Smooth muscle cell (in vitro differentiated cells): Measurements from ENCODE around the gene TBC1D16. TPM values are rescaled to one million over a fixed set of nuclear protein-coding genes. Genes with fewer than 3 reads are reported as not detected.
A peak's percentile ranks its signal among the peaks of the same experiment; 100 is the strongest.

ENCODE experiments used
- DNase-seq: peaks from one replicate; lab custom pipeline; 2025; ENCODE audit not compliant: unreplicated experiment; lab: John Stamatoyannopoulos, UW
- H2AFZ ChIP-seq: fragments of 200-600 bp; sonication (generic); 2 replicates; pipeline ENCODE4 v1.6.0; 2016; ENCODE audit warnings: antibody characterized with exemption, low read depth, mild to moderate bottlenecking
- H3F3A ChIP-seq: fragments of 200-600 bp; sonication (generic); 2 replicates; pipeline ENCODE4 v1.6.0; 2017; ENCODE audit warnings: antibody characterized with exemption, low read depth
- H3K27ac ChIP-seq: fragments of 200-600 bp; sonication (generic); 2 replicates; pipeline ENCODE4 v1.5.1; 2016; ENCODE audit warnings: low read depth, mild to moderate bottlenecking
- H3K27me3 ChIP-seq: fragments of 200-600 bp; sonication (generic); 2 replicates; pipeline ENCODE4 v1.6.1; 2016; ENCODE audit warnings: low read depth, mild to moderate bottlenecking
- H3K36me3 ChIP-seq: fragments of 200-600 bp; sonication (generic); 2 replicates; pipeline ENCODE4 v1.5.1; 2016; ENCODE audit warnings: low read depth
- H3K4me1 ChIP-seq: fragments of 200-600 bp; sonication (generic); 2 replicates; pipeline ENCODE4 v1.5.1; 2016; ENCODE audit warnings: low read depth
- H3K4me2 ChIP-seq: fragments of 200-600 bp; sonication (generic); 2 replicates; pipeline ENCODE4 v1.6.0; 2016; ENCODE audit warnings: mild to moderate bottlenecking
- H3K4me3 ChIP-seq: fragments of 200-600 bp; sonication (generic); 2 replicates; pipeline ENCODE4 v1.5.1; 2016; ENCODE audit warnings: mild to moderate bottlenecking
- H3K79me2 ChIP-seq: fragments of 200-600 bp; sonication (generic); 2 replicates; pipeline ENCODE4 v1.6.0; 2016; ENCODE audit warnings: low read depth, mild to moderate bottlenecking
- H3K9ac ChIP-seq: fragments of 200-600 bp; sonication (generic); 2 replicates; pipeline ENCODE4 v1.6.0; 2016; ENCODE audit warnings: low read depth
- H3K9me3 ChIP-seq: fragments of 200-600 bp; sonication (generic); replicated peaks from 2 replicates; pipeline ENCODE4 v1.5.1; 2016; ENCODE audit warnings: low read depth
- H4K20me1 ChIP-seq: fragments of 200-600 bp; sonication (generic); 2 replicates; pipeline ENCODE4 v1.6.0; 2016; ENCODE audit warnings: low read depth
- WGBS: methylation state at CpG from one replicate; pipeline ENCODE4 v1.1.7; 2016; ENCODE audit warnings: low lambda C conversion rate; 5-methylcytosine and 5-hydroxymethylcytosine counted together
- polyA plus RNA-seq: library from polyadenylated mRNA; unstranded; fragments of >200 nt; fragmentation: Nextera tagmentation; extraction: Ambion mirVana; gene quantifications from 2 replicates; pipeline ENCODE4 v1.2.1, GENCODE V29; 2016
- total RNA-seq: library from RNA; depleted of rRNA; stranded (reverse); fragments of >200 nt; gene quantifications from 2 replicates; pipeline ENCODE4 v1.2.3, GENCODE V29; 2014
- TF ChIP-seq, protein P1 (sequence below): fragments of 200-600 bp; sonication (generic); IDR thresholded peaks from 2 replicates; pipeline ENCODE4 v1.5.1; 2017; ENCODE audit warnings: borderline replicate concordance, mild to moderate bottlenecking, antibody characterized with exemption; ENCODE audit not compliant: insufficient read depth, poor library complexity, severe bottlenecking

Gene TBC1D16
- total and polyA plus RNA-seq, 2 experiments from 2014 or later: 17.4 to 24.6 TPM

- peaks cover 12% of the 10 kb centered on the region for H3K4me1 ChIP-seq
- H4K20me1 ChIP-seq: no peaks in the 10 kb centered on the region
- no peak overlapping the region for H3K4me2 ChIP-seq
- H2AFZ ChIP-seq: no peak overlapping the region
- TF ChIP-seq, protein P1, sequence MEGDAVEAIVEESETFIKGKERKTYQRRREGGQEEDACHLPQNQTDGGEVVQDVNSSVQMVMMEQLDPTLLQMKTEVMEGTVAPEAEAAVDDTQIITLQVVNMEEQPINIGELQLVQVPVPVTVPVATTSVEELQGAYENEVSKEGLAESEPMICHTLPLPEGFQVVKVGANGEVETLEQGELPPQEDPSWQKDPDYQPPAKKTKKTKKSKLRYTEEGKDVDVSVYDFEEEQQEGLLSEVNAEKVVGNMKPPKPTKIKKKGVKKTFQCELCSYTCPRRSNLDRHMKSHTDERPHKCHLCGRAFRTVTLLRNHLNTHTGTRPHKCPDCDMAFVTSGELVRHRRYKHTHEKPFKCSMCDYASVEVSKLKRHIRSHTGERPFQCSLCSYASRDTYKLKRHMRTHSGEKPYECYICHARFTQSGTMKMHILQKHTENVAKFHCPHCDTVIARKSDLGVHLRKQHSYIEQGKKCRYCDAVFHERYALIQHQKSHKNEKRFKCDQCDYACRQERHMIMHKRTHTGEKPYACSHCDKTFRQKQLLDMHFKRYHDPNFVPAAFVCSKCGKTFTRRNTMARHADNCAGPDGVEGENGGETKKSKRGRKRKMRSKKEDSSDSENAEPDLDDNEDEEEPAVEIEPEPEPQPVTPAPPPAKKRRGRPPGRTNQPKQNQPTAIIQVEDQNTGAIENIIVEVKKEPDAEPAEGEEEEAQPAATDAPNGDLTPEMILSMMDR: no peak
- H3K27ac ChIP-seq: no peak overlapping the region
- H3K9me3 ChIP-seq: no peaks in the 10 kb centered on the region
- no peak overlapping the region for H3K4me3 ChIP-seq
- no peaks in the 10 kb centered on the region for H3K79me2 ChIP-seq
- no peak for DNase-seq
- 78% methylated on average over 10 of the region's 10 CpGs for WGBS
- peaks cover 26% of the 10 kb centered on the region for H3K27me3 ChIP-seq
- no peaks in the 10 kb centered on the region for H3F3A ChIP-seq
- no peaks in the 10 kb centered on the region for H3K36me3 ChIP-seq
- H3K9ac ChIP-seq: no peak overlapping the region
Observed at GRCh38 chr17:79931817-79932309, 103.8 kb downstream of the TBC1D16 start.

- no peak overlapping the region for H2AFZ ChIP-seq
- H3K9me3 ChIP-seq: no peaks in the 10 kb centered on the region
- H3K27ac ChIP-seq: no peak overlapping the region
- no peaks in the 10 kb centered on the region for H4K20me1 ChIP-seq
- H3K4me3 ChIP-seq: peak overlapping the region; percentile 65
- no peak for DNase-seq
- 34% methylated on average over 10 of the region's 17 CpGs for WGBS
- H3K79me2 ChIP-seq: no peaks in the 10 kb centered on the region
- TF ChIP-seq, protein P1: no peak
- peaks cover 12% of the 10 kb centered on the region for H3K4me1 ChIP-seq
- no peaks in the 10 kb centered on the region for H3K36me3 ChIP-seq
- peaks cover 26% of the 10 kb centered on the region for H3K27me3 ChIP-seq
- no peak overlapping the region for H3K9ac ChIP-seq
- H3K4me2 ChIP-seq: peak overlapping the region; percentile 93
- H3F3A ChIP-seq: no peaks in the 10 kb centered on the region
Observed at GRCh38 chr17:79930877-79931816, 104.5 kb downstream of the TBC1D16 start.

DNA sequence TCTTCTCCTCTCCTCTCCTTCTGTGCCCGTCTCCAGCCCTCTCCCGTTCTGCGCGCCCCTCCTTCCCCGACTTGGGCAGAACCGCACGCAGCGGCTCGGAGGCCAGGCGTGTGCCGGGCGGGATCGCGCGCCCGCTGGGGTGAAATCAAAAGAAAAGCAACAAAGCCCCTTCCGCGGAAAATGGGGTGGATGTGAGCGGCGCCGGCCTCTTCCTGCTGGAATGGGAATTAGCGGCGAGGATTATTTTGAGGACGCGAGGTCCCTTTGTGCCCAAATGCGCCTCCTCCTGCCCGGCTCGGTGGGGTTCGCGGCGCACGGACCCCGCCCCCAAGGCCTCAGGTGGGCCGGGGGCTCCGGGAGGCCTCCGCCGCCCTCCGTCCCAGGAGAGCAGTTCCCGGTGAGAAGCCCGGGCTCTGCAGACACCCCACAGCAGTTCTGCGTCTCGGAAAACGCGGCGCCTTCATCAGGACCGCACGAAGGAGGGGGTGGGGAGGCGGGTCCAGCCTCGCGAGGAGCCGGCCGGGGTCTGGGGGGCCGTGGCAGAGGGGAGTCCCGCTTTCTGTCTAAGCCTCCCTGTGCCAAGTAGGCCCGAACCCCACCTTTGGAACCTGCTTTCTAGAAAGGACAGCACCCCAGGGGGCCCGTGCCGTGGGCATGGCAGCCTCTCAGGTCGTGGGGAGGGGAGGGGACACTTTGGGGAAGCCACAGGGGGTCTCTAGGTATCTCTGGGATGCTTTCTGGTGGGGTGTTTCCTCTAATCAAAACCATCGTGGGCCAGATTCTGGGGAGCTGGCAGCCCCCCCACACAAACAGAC lies 105.4 kb downstream of the TBC1D16 start:
- DNase-seq: no peak
- peaks cover 12% of the 10 kb centered on the region for H3K4me1 ChIP-seq
- no peaks in the 10 kb centered on the region for H3K79me2 ChIP-seq
- no peak overlapping the region for H3K9ac ChIP-seq
- H3K27me3 ChIP-seq: peaks cover 26% of the 10 kb centered on the region
- no peaks in the 10 kb centered on the region for H3K36me3 ChIP-seq
- H3K27ac ChIP-seq: no peak overlapping the region
- WGBS: 6% methylated on average over 40 of the region's 59 CpGs
- TF ChIP-seq, protein P1: no peak
- H3F3A ChIP-seq: no peaks in the 10 kb centered on the region
- no peaks in the 10 kb centered on the region for H3K9me3 ChIP-seq
- peak overlapping the region; percentile 93 for H3K4me2 ChIP-seq
- no peaks in the 10 kb centered on the region for H4K20me1 ChIP-seq
- peak overlapping the region; percentile 65 for H3K4me3 ChIP-seq
- no peak overlapping the region for H2AFZ ChIP-seq
